ENCODE measurements around the gene SLC25A34. TPM values are rescaled to one million over a fixed set of nuclear protein-coding genes. Genes with fewer than 3 reads are reported as not detected.

Gene SLC25A34
- total RNA-seq, 1 donor from 2014 or later: 5.8 TPM

DNA sequence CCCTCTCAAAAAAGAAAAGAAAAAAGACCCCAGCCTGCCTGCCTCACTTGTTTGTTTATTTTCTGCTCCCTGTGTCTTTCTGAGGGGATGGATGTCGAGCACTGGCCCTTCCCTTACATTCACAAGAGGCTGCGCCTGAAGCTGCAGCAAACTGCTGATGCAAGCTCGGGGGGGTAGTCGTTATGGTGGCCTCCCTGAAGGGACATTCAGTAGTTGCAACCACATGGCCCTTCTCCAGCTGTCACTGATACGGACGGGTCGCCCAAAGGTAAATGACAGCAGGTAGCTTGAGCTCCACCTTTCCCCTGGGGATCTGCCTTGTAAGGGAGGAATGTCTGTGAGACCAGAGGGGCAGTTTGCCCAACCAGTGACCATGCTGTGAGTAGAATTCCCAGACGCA is 34.3 kb upstream of the SLC25A34 start:
- H3K27me3 Mint-ChIP-seq: no peaks in the 10 kb centered on the region
- no peak overlapping the region for H3K27ac Mint-ChIP-seq
- ChIA-PET CTCF (no interaction called here), POLR2A (no interaction called here)
- no peak for ATAC-seq (ENCODE audit: low read depth)
- TF ChIP-seq, protein P1, sequence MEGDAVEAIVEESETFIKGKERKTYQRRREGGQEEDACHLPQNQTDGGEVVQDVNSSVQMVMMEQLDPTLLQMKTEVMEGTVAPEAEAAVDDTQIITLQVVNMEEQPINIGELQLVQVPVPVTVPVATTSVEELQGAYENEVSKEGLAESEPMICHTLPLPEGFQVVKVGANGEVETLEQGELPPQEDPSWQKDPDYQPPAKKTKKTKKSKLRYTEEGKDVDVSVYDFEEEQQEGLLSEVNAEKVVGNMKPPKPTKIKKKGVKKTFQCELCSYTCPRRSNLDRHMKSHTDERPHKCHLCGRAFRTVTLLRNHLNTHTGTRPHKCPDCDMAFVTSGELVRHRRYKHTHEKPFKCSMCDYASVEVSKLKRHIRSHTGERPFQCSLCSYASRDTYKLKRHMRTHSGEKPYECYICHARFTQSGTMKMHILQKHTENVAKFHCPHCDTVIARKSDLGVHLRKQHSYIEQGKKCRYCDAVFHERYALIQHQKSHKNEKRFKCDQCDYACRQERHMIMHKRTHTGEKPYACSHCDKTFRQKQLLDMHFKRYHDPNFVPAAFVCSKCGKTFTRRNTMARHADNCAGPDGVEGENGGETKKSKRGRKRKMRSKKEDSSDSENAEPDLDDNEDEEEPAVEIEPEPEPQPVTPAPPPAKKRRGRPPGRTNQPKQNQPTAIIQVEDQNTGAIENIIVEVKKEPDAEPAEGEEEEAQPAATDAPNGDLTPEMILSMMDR (IDR thresholded peaks at IDR 0.05): no peak
- no peak for DNase-seq
- H3K9me3 Mint-ChIP-seq: no peaks in the 10 kb centered on the region
- H3K36me3 Mint-ChIP-seq (ENCODE audit: low read depth): peaks cover 38% of the 10 kb centered on the region
- H3K4me3 Mint-ChIP-seq: no peak overlapping the region
- peaks cover 54% of the 10 kb centered on the region for H3K4me1 Mint-ChIP-seq
- intact Hi-C loops (cut with micrococcal nuclease): no loop called here

DNA sequence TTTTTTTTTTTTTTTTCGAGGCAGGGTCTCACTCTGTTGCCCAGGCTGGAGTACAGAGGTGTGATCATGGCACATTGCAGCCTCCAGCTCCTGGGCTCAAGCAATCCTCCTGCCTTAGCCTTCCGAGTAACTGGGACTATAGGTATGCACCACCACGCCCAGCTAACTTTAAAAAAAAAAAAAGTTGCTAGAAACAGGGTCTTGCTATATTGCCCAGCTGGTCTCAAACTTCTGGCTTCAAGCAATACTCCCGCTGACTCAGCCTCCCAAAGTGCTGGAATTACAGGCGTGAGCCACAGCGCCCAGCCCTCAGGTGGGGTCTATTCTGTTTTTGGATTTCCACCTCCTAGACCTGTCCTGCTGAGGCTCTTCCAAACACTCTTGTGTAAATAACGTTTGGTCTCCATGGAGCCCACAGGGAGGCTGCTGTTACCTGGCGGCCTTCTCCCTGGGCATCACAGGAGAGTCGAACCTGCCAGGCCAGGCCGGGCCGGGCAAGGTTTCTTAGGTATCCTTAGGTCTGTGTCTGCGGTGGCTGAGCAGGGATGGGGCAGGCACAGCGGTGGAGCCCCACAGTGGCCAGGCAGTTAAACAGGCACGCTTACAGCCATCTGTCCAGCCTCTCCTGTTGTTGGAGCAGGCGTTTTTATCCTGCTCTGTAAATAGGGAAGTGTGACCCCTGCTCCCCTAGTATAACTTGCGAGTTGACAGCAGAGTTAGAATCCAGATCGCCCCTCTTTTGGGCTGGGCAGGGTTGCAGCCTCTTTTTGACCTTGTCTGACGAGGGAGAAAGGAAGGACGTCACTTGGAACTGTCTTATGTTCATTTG is 33.1 kb upstream of the SLC25A34 start:
- ChIA-PET POLR2A (no interaction called here), CTCF (interaction anchor here (0.6 kb wide), 1 partner anchor 167 kb away, joined by 5 read pairs; no protein-coding TSS in a partner anchor)
- Mint-ChIP-seq H3K27ac (no peak overlapping the region), H3K4me1 (peaks cover 47% of the 10 kb centered on the region), H3K36me3 (ENCODE audit: low read depth) (peaks cover 40% of the 10 kb centered on the region), H3K9me3 (no peaks in the 10 kb centered on the region), H3K4me3 (no peak overlapping the region), H3K27me3 (no peaks in the 10 kb centered on the region)
- ATAC-seq (ENCODE audit: low read depth) (no peak), DNase-seq (no peak)
- TF ChIP-seq, protein P1 (IDR thresholded peaks at IDR 0.05): no peak
- intact Hi-C loops (cut with micrococcal nuclease): no loop called here

DNA sequence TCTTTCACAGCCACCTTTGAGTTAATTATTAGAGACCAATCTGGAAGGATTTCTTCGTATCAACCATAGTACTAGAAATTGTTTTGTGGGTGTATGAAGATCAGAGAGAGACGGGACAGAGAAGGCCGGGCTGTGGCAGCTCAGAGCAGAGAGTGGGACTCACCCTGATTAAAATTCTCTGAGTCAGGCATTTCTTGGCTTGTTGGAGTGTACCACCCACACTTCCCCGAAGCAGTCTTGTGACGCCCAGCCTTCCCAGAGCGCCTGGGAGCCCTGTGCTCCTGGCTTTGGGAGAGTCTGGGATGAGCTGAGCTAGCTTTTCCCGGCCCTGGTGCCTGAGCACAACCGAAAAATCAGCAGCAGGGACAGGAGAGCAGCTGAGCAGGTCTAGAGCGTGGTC is 32.5 kb upstream of the SLC25A34 start:
- ChIA-PET CTCF (no interaction called here), POLR2A (no interaction called here)
- no peak overlapping the region for H3K27ac Mint-ChIP-seq
- TF ChIP-seq, protein P1 (IDR thresholded peaks at IDR 0.05): no peak
- no peaks in the 10 kb centered on the region for H3K27me3 Mint-ChIP-seq
- H3K9me3 Mint-ChIP-seq: no peaks in the 10 kb centered on the region
- peaks cover 41% of the 10 kb centered on the region for H3K4me1 Mint-ChIP-seq
- ATAC-seq (ENCODE audit: low read depth): no peak
- no peak overlapping the region for H3K4me3 Mint-ChIP-seq
- peaks cover 40% of the 10 kb centered on the region for H3K36me3 Mint-ChIP-seq (ENCODE audit: low read depth)
- intact Hi-C loops (cut with micrococcal nuclease): no loop called here
- DNase-seq: no peak

DNA sequence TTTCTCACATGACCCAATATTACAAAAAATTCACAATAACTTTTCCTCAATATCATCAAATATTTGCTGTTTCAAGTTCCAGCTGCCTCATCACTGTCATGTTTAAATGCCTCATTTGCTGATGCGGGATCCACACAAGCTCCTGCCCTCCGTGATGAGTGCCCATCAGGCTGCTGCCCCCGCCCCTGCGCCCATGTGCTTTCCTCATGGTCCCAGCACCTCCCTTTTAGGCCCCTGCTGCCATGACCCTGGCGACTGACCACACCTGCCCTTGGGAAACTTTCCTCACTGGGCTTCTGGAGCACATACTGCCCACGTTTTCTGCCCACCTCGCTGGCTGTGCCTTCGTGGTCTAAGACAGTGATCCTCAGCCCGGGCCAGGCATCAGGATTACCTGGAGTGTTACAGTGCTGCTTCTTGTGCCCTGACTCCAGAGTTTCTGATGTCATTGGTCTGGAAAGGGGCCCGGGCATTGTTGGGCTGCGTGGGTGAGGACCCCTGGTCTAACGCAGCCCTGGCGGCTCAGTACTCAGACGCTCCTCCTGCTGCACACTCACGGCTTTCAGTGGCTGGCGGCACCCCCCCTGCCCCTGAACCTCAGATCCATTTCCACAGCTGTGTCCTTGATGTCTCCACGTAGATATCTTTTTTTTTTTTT is 31.4 kb upstream of the SLC25A34 start:
- Mint-ChIP-seq H3K27ac (no peak overlapping the region), H3K36me3 (ENCODE audit: low read depth) (peaks cover 42% of the 10 kb centered on the region), H3K27me3 (no peaks in the 10 kb centered on the region), H3K9me3 (no peaks in the 10 kb centered on the region), H3K4me3 (no peak overlapping the region), H3K4me1 (peaks cover 40% of the 10 kb centered on the region)
- intact Hi-C loops (cut with micrococcal nuclease): no loop called here
- no peak for ATAC-seq (ENCODE audit: low read depth)
- TF ChIP-seq, protein P1 (IDR thresholded peaks at IDR 0.05): no peak
- CTCF ChIA-PET: interaction anchor here (0.6 kb wide), 1 partner anchor 37 kb away, joined by 3 read pairs; no protein-coding TSS in a partner anchor
- no peak for DNase-seq
- POLR2A ChIA-PET: interaction anchor here (0.6 kb wide), 1 partner anchor 86 kb away, joined by 3 read pairs; no protein-coding TSS in a partner anchor

DNA sequence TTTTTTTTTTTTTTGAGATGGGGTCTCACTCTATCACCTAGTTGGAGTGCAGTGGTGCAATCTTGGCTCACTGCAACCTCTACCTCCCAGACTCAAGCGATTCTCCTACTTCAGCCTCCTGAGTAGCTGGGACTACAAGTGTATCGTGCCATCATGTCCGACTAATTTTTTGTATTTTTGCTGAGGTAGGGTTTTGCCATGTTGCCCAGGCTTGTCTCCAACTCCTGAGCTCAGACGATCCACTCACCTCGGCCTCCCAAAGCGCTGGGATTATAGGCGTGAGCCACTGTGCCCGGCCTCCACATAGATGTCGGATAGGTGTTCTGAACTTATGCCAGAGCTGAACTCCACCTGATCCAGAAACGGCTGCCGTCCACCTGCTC is 30.9 kb upstream of the SLC25A34 start:
- Mint-ChIP-seq H3K27me3 (no peaks in the 10 kb centered on the region), H3K36me3 (ENCODE audit: low read depth) (peaks cover 42% of the 10 kb centered on the region), H3K4me1 (peaks cover 41% of the 10 kb centered on the region), H3K27ac (no peak overlapping the region), H3K9me3 (no peaks in the 10 kb centered on the region), H3K4me3 (no peak overlapping the region)
- intact Hi-C loops (cut with micrococcal nuclease): no loop called here
- TF ChIP-seq, protein P1 (IDR thresholded peaks at IDR 0.05): no peak
- DNase-seq: no peak
- CTCF ChIA-PET: no interaction called here
- no peak for ATAC-seq (ENCODE audit: low read depth)
- POLR2A ChIA-PET: no interaction called here

All from activated B cell treated with CpG ODN at 0.5 μM for 24 hours (primary cell).